Activated CD4-positive, alpha-beta T cell treated with anti-CD3 and anti-CD28 coated beads, Interleukin-2, amount 50 U/mL, for 24 hours (primary cell): ENCODE data around the gene CCDC57.
A peak's percentile ranks its signal among the peaks of the same experiment; 100 is the strongest.
"Not testable (repeated sequence)": the region's sequence is repeated elsewhere in the genome, so short reads cannot be mapped to it uniquely, and the experiment has no call there.

Source experiments
- DNase-seq, 2 donors: peaks; one replicate each; pipeline ENCODE4 v3.0.0-alpha.2; 2020; ENCODE audit warnings: low read depth in 1 of 2, low spot score in 1 of 2

The CCDC57 gene

GRCh38 chr17:82225368-82226029, 12.9 kb upstream of the CCDC57 start:
- DNase-seq, result no peak

GRCh38 chr17:82224666-82225065, 12.0 kb upstream of the CCDC57 start:
- no peak for DNase-seq

- no peak for DNase-seq
Observed at GRCh38 chr17:82223517-82223916, 10.9 kb upstream of the CCDC57 start.

GRCh38 chr17:82222816-82223215, 10.2 kb upstream of the CCDC57 start:
- DNase-seq, result no peak

GRCh38 chr17:82221341-82221902, 8.8 kb upstream of the CCDC57 start:
- DNase-seq, result no peak

- DNase-seq, result no peak
Observed at GRCh38 chr17:82219753-82220709, 7.4 kb upstream of the CCDC57 start.

- DNase-seq, result no peak
Observed at GRCh38 chr17:82219083-82219482, 6.4 kb upstream of the CCDC57 start.

GRCh38 chr17:82218349-82219075, 5.9 kb upstream of the CCDC57 start:
- no peak for DNase-seq

- no peak for DNase-seq
Observed at GRCh38 chr17:82217530-82218204, 5.0 kb upstream of the CCDC57 start.

- no peak for DNase-seq
Observed at GRCh38 chr17:82217120-82217529, 4.5 kb upstream of the CCDC57 start.

GRCh38 chr17:82216301-82217119, 3.9 kb upstream of the CCDC57 start:
- no peak for DNase-seq

GRCh38 chr17:82215972-82216300, 3.3 kb upstream of the CCDC57 start:
- DNase-seq, result no peak

- DNase-seq, result no peak
Observed at GRCh38 chr17:82215095-82215971, 2.7 kb upstream of the CCDC57 start.

GRCh38 chr17:82214012-82214628, 1.5 kb upstream of the CCDC57 start:
- no peak for DNase-seq

GRCh38 chr17:82213251-82214011, 789 bp upstream of the CCDC57 start:
- DNase-seq, result peak in 1 of 2 donors; percentile 56

- DNase-seq, result not testable (repeated sequence)
Observed at GRCh38 chr17:82210655-82211054, 2.0 kb downstream of the CCDC57 start.

- peak; percentile 60 to 69 for DNase-seq
Observed at GRCh38 chr17:82205720-82206508, 6.7 kb downstream of the CCDC57 start.
